IMR-90 (cell line): ENCODE measurements around the gene NAIF1. TPM values are rescaled to one million over a fixed set of nuclear protein-coding genes. Genes with fewer than 3 reads are reported as not detected.

ENCODE experiments used
- ATAC-seq: fragments of 200-7000 bp; cut with Tn5 transposase; 2 replicates; pipeline ENCODE4 v1.9.1; 2020; ENCODE audit warnings: low read depth, mild to moderate bottlenecking, moderate library complexity
- BruUV-seq: library from RNA; stranded (reverse); fragments of 400-500 nt; replicated peaks from 2 replicates; lab custom pipeline; 2021; lab: Mats Ljungman, UMichigan
- CTCF ChIA-PET: fragments of 300-600 bp; formaldehyde crosslinking; extraction: SDS; loops from one replicate; lab custom pipeline; 2021; ENCODE audit warnings: antibody characterized with exemption; lab: Yijun Ruan, JAX
- POLR2A ChIA-PET: fragments of 300-600 bp; sonication (Branson Sonifier 250); formaldehyde crosslinking; loops from one replicate; lab custom pipeline; 2022; ENCODE audit warnings: antibody characterized with exemption; ENCODE audit not compliant: unreplicated experiment; lab: Charles Lee
- DNase-seq: peaks from one replicate; pipeline ENCODE4 v3.0.0; 2013
- H2AFZ ChIP-seq: replicated peaks from 2 replicates; pipeline ENCODE3; 2013; ENCODE audit warnings: low read length, mild to moderate bottlenecking; ENCODE audit not compliant: poor library complexity
- H2AK5ac ChIP-seq: 2 replicates; pipeline ENCODE4 v1.6.1; 2013; ENCODE audit warnings: low read depth, low read length, inconsistent platforms
- H2AK9ac ChIP-seq: replicated peaks from 2 replicates; pipeline ENCODE3; 2013; ENCODE audit warnings: mild to moderate bottlenecking, low read depth, low read length, moderate library complexity; ENCODE audit not compliant: poor library complexity
- H2BK120ac ChIP-seq: 2 replicates; pipeline ENCODE4 v1.6.1; 2013; ENCODE audit warnings: low read depth, low read length, inconsistent platforms
- H2BK15ac ChIP-seq: 3 replicates; pipeline ENCODE4 v1.6.1; 2013; ENCODE audit warnings: low read depth, low read length, inconsistent platforms
- H2BK20ac ChIP-seq: 2 replicates; pipeline ENCODE4 v1.6.1; 2013; ENCODE audit warnings: low read depth, mild to moderate bottlenecking, inconsistent platforms, low read length, moderate library complexity
- H2BK5ac ChIP-seq: 2 replicates; pipeline ENCODE4 v1.6.1; 2013; ENCODE audit warnings: mild to moderate bottlenecking, low read depth, low read length, inconsistent platforms; ENCODE audit not compliant: poor library complexity, severe bottlenecking
- H3K14ac ChIP-seq: replicated peaks from 2 replicates; pipeline ENCODE4 v1.6.1; 2013; ENCODE audit warnings: low read depth, low read length, inconsistent platforms
- H3K18ac ChIP-seq: 2 replicates; pipeline ENCODE4 v1.6.1; 2013; ENCODE audit warnings: low read depth, low read length, control low read depth
- H3K23ac ChIP-seq: 2 replicates; pipeline ENCODE4 v1.6.1; 2013; ENCODE audit warnings: low read depth, low read length, inconsistent platforms
- H3K27ac ChIP-seq: 2 replicates; pipeline ENCODE4 v1.5.1; 2013; ENCODE audit warnings: mild to moderate bottlenecking, control low read depth, low read length; ENCODE audit not compliant: insufficient read depth
- H3K27me3 ChIP-seq: 2 replicates; pipeline ENCODE4 v1.6.1; 2013; ENCODE audit warnings: low read length; ENCODE audit not compliant: control insufficient read depth, insufficient read depth
- H3K36me3 ChIP-seq: 2 replicates; pipeline ENCODE4 v1.6.1; 2013; ENCODE audit warnings: low read length, mixed read lengths; ENCODE audit not compliant: control insufficient read depth, insufficient read depth
- H3K4ac ChIP-seq: 2 replicates; pipeline ENCODE4 v1.6.1; 2013; ENCODE audit warnings: low read depth, low read length, inconsistent platforms
- H3K4me1 ChIP-seq: 2 replicates; pipeline ENCODE4 v1.6.1; 2013; ENCODE audit warnings: low read length, mixed read lengths; ENCODE audit not compliant: control insufficient read depth, insufficient read depth
- H3K4me2 ChIP-seq: 2 replicates; pipeline ENCODE4 v1.6.1; 2013; ENCODE audit warnings: low read depth, mild to moderate bottlenecking, control low read depth, low read length, moderate library complexity
- H3K4me3 ChIP-seq: 2 replicates; pipeline ENCODE4 v1.5.1; 2013; ENCODE audit warnings: low read depth, mild to moderate bottlenecking, control low read depth, low read length, moderate library complexity; ENCODE audit not compliant: insufficient read depth
- H3K56ac ChIP-seq: 2 replicates; pipeline ENCODE4 v1.6.1; 2013; ENCODE audit warnings: low read length, inconsistent platforms; ENCODE audit not compliant: insufficient read depth; ENCODE audit errors: extremely low read depth
- H3K79me1 ChIP-seq, 2 experiments: 2 replicates each; pipeline ENCODE4 v1.6.1; 2013; ENCODE audit warnings: low read length in 2 of 2, inconsistent platforms in 1 of 2, low read depth in 1 of 2
- H3K9ac ChIP-seq: 2 replicates; pipeline ENCODE4 v1.6.1; 2013; ENCODE audit warnings: low read depth, low read length, control low read depth
- H3K9me1 ChIP-seq: 2 replicates; pipeline ENCODE4 v1.6.1; 2013; ENCODE audit warnings: low read length, inconsistent platforms; ENCODE audit not compliant: insufficient read depth
- H3K9me3 ChIP-seq: 2 replicates; pipeline ENCODE4 v1.6.1; 2013; ENCODE audit warnings: low read length; ENCODE audit not compliant: control insufficient read depth, insufficient read depth
- H4K20me1 ChIP-seq: 2 replicates; pipeline ENCODE4 v1.6.1; 2013; ENCODE audit warnings: low read length, inconsistent platforms; ENCODE audit not compliant: insufficient read depth
- H4K5ac ChIP-seq: 2 replicates; pipeline ENCODE4 v1.6.1; 2013; ENCODE audit warnings: mild to moderate bottlenecking, low read depth, low read length, control low read depth
- H4K8ac ChIP-seq, 2 experiments: 2 replicates each; pipeline ENCODE4 v1.6.1; 2013; ENCODE audit warnings: low read depth in 2 of 2, low read length in 2 of 2, control low read depth in 1 of 2, inconsistent platforms in 1 of 2
- H4K91ac ChIP-seq: 2 replicates; pipeline ENCODE4 v1.6.1; 2013; ENCODE audit warnings: low read depth, low read length, inconsistent platforms; ENCODE audit not compliant: insufficient read depth
- BHLHE40 ChIP-seq: fragments of 150-350 bp; IDR thresholded peaks from 2 replicates; pipeline ENCODE4 v1.6.1; 2016; ENCODE audit warnings: mild to moderate bottlenecking, low read depth, low read length
- CEBPB ChIP-seq: IDR thresholded peaks from 2 replicates; pipeline ENCODE4 v1.6.1; 2012; ENCODE audit warnings: low read depth, low read length, improper control_type of control experiment
- CHD1 ChIP-seq: IDR thresholded peaks from 2 replicates; pipeline ENCODE4 v1.6.1; 2012; ENCODE audit warnings: low read depth, low read length, improper control_type of control experiment
- CTCF ChIP-seq: conservative IDR thresholded peaks from 2 replicates; pipeline ENCODE4 v1.5.1; 2012; ENCODE audit warnings: mild to moderate bottlenecking, low read depth, low read length, improper control_type of control experiment
- FOS ChIP-seq: fragments of 150-350 bp; IDR thresholded peaks from 2 replicates; pipeline ENCODE4 v1.6.1; 2016; ENCODE audit warnings: low read depth, low read length
- MXI1 ChIP-seq: IDR thresholded peaks from 2 replicates; pipeline ENCODE4 v1.6.1; 2012; ENCODE audit warnings: low read depth, mild to moderate bottlenecking, low read length, moderate library complexity, borderline replicate concordance
- NFE2L2 ChIP-seq: fragments of 150-350 bp; IDR thresholded peaks from 2 replicates; pipeline ENCODE4 v1.6.1; 2016; ENCODE audit warnings: low read depth, mild to moderate bottlenecking, low read length
- POLR2A ChIP-seq: IDR thresholded peaks from 2 replicates; pipeline ENCODE4 v1.6.1; 2012; ENCODE audit warnings: mild to moderate bottlenecking, low read depth, low read length
- RCOR1 ChIP-seq: IDR thresholded peaks from 2 replicates; pipeline ENCODE4 v1.6.1; 2012; ENCODE audit warnings: mild to moderate bottlenecking, low read length, improper control_type of control experiment; ENCODE audit not compliant: insufficient replicate concordance
- RFX5 ChIP-seq: IDR thresholded peaks from 2 replicates; pipeline ENCODE4 v1.8.0; 2012; ENCODE audit warnings: low read depth, mild to moderate bottlenecking, low read length, moderate library complexity
- USF2 ChIP-seq: fragments of 150-350 bp; IDR thresholded peaks from 2 replicates; pipeline ENCODE4 v1.6.1; 2017; ENCODE audit warnings: mild to moderate bottlenecking, antibody characterized with exemption, low read length, low read depth
- WGBS, 2 experiments: methylation state at CpG; one replicate each; pipeline versions ENCODE4 v1.1.5 to v1.1.7; 2013; ENCODE audit warnings: missing lambda C conversion rate in 2 of 2; ENCODE audit not compliant: insufficient read length in 1 of 2; ENCODE audit errors: extremely low coverage in 2 of 2; 5-methylcytosine and 5-hydroxymethylcytosine counted together
- dilution Hi-C: fragments of 300-500 bp; cut with HindIII; formaldehyde crosslinking; loops from one replicate; pipeline ENCODE4 v1.14.3; 2018; ENCODE audit warnings: low sequenced_read_pairs; ENCODE audit not compliant: unreplicated experiment
- in situ Hi-C: fragments of 300-500 bp; cut with MboI; formaldehyde crosslinking; loops from 3 replicates; pipeline ENCODE4 v1.14.3; 2019; ENCODE audit warnings: low sequenced_read_pairs, inconsistent platforms, mixed read lengths
- intact Hi-C: fragments of 100-400 bp; cut with micrococcal nuclease; formaldehyde crosslinking; loops from 2 replicates; pipeline ENCODE4 v1.10.0; 2022
- polyA plus RNA-seq, 3 experiments: library from polyadenylated mRNA; depleted of rRNA; stranded (reverse); fragments of >200 nt; gene quantifications; 2 replicates each; pipeline ENCODE4 v1.2.3, GENCODE V29; 2012; ENCODE audit warnings: low replicate concordance in 1 of 3
- total RNA-seq: library from RNA; depleted of rRNA; stranded (reverse); fragments of >200 nt; gene quantifications from 2 replicates; pipeline ENCODE4 v1.2.3, GENCODE V29; 2012

NAIF1 gene
- total and polyA plus RNA-seq, 2 of the 4 experiments (the other 2 are of a cell fraction), result 9.7 to 10.1 TPM

GRCh38 chr9:128088253-128088945 is 21.3 kb upstream of the NAIF1 start:
- Histone ChIP-seq H3K23ac (no peak overlapping the region), H2AK9ac (no peak overlapping the region), H3K4ac (no peak overlapping the region), H2BK5ac (no peak overlapping the region), H3K4me3 (no peak overlapping the region), H4K91ac (no peak overlapping the region), H3K9ac (no peak overlapping the region), H4K8ac (no peak overlapping the region), H3K4me1 (peaks cover 22% of the 10 kb centered on the region), H3K9me3 (no peaks in the 10 kb centered on the region), H2BK15ac (no peak overlapping the region), H3K56ac (no peak overlapping the region), H4K20me1 (peaks cover 4% of the 10 kb centered on the region; the same call in 1 of the 2 replicates), H2BK120ac (no peak overlapping the region), H3K36me3 (no peaks in the 10 kb centered on the region), H2AK5ac (no peak overlapping the region), H3K14ac (no peak overlapping the region), H2AFZ (no peak overlapping the region), H4K5ac (no peak overlapping the region), H2BK20ac (no peak overlapping the region), H3K18ac (no peak overlapping the region), H3K9me1 (peaks cover 5% of the 10 kb centered on the region), H3K27ac (no peak overlapping the region), H3K4me2 (no peak overlapping the region), H3K79me1 (peaks cover 25 to 74% of the 10 kb centered on the region in 2 experiments), H3K27me3 (no peaks in the 10 kb centered on the region)
- dilution Hi-C loops, result no loop called here
- ChIA-PET CTCF (interaction anchor here (2.3 kb wide), 1 partner anchor 29 kb away, joined by 6 read pairs; no protein-coding TSS in a partner anchor), POLR2A (no interaction called here)
- ATAC-seq (no peak), DNase-seq (no peak)
- TF ChIP-seq USF2 (no peak), RCOR1 (no peak), RFX5 (no peak), POLR2A (no peak), MXI1 (no peak), BHLHE40 (no peak), CTCF (no peak), FOS (no peak), CEBPB (no peak), NFE2L2 (no peak), CHD1 (no peak)
- BruUV-seq, result no TSS peak
- intact Hi-C loops, result no loop called here
- 100% methylated on average over 1 of the region's 9 CpGs; no CpG with 5 or more reads in 1 of the 2 experiments for WGBS, 2 experiments
- in situ Hi-C loops, result no loop called here
